GM18870 (cell line): ENCODE measurements around the gene IL11.
"Not testable (repeated sequence)": the region's sequence is repeated elsewhere in the genome, so short reads cannot be mapped to it uniquely, and the experiment has no call there.

ENCODE experiments used
- ATAC-seq: cut with Tn5 transposase; IDR thresholded peaks from one replicate; pipeline ENCODE4 v1.9.1; 2021; ENCODE audit warnings: moderate library complexity; ENCODE audit not compliant: unreplicated experiment

Gene IL11

GRCh38 chr19:55339105-55339888 is 31.0 kb downstream of the IL11 start, which contains the start of gene KMT5C:
TSS of gene KMT5C (plus strand) at chr19:55339876. CDS start at chr19:55341937, 2,061 bp downstream.
- peak; percentile 94 for ATAC-seq

- no peak for ATAC-seq
Observed at GRCh38 chr19:55336101-55336500, 34.2 kb downstream of the IL11 start.

GRCh38 chr19:55333870-55334269 is 36.4 kb downstream of the IL11 start:
- ATAC-seq, result no peak

- not testable (repeated sequence) for ATAC-seq
Observed at GRCh38 chr19:55329791-55330190, 40.5 kb downstream of the IL11 start.

GRCh38 chr19:55328774-55329318 is 41.4 kb downstream of the IL11 start:
- not testable (repeated sequence) for ATAC-seq

GRCh38 chr19:55325172-55325571 is 45.1 kb downstream of the IL11 start, which contains the start of gene TMEM150B:
TSS of gene TMEM150B (minus strand) at chr19:55325341. CDS start at chr19:55321036, 4,305 bp downstream.
- no peak for ATAC-seq

GRCh38 chr19:55324662-55325061 is 45.6 kb downstream of the IL11 start:
- ATAC-seq, result no peak

- no peak for ATAC-seq
Observed at GRCh38 chr19:55322204-55322885, 47.9 kb downstream of the IL11 start.

GRCh38 chr19:55321466-55322137 is 48.7 kb downstream of the IL11 start:
- no peak for ATAC-seq

- ATAC-seq, result no peak
Observed at GRCh38 chr19:55320844-55321419, 49.3 kb downstream of the IL11 start.

GRCh38 chr19:55319785-55320184 is 50.5 kb downstream of the IL11 start:
- no peak for ATAC-seq

GRCh38 chr19:55316646-55317045 is 53.6 kb downstream of the IL11 start:
- no peak for ATAC-seq

GRCh38 chr19:55315956-55316525 is 54.2 kb downstream of the IL11 start:
- no peak for ATAC-seq

- ATAC-seq, result no peak
Observed at GRCh38 chr19:55314396-55314795, 55.9 kb downstream of the IL11 start.
